ENCODE results near the gene CC2D1B. TPM values are rescaled to one million over a fixed set of nuclear protein-coding genes. Genes with fewer than 3 reads are reported as not detected.

Gene CC2D1B
- total RNA-seq, result 10 to 100 TPM; 24.7 to 40.6 (median 29.6) TPM
- polyA plus RNA-seq, result 10 to 100 TPM; 23.8 to 43.0 (median 32.0) TPM
- long read RNA-seq, donor 1, partial matches to known transcripts, result 0 of 1 reads
- long read RNA-seq, donor 1, other reads (novel, unspliced or antisense), result 0 of 1 reads
- long read RNA-seq, donor 2, result 0 reads
- long read RNA-seq, donor 3, result 0 reads
- long read RNA-seq, donor 4, partial matches to known transcripts, result 2 of 4 reads
- long read RNA-seq, donor 4, other reads (novel, unspliced or antisense), result 2 of 4 reads
- long read RNA-seq, donor 5, transcript CC2D1B-201 (25 exons, 3,377 nt), result major isoform, 17 of 34 reads
- long read RNA-seq, donor 5, partial matches to known transcripts, result 4 of 34 reads
- long read RNA-seq, donor 5, other reads (novel, unspliced or antisense), result 13 of 34 reads
- long read RNA-seq, donor 6, partial matches to known transcripts, result 1 of 3 reads
- long read RNA-seq, donor 6, other reads (novel, unspliced or antisense), result 2 of 3 reads
- long read RNA-seq, donor 7, partial matches to known transcripts, result 7 of 8 reads
- long read RNA-seq, donor 7, other reads (novel, unspliced or antisense), result 0 of 8 reads
- long read RNA-seq, donor 8, result 0 reads
- long read RNA-seq, donor 9, partial matches to known transcripts, result 5 of 5 reads
- long read RNA-seq, donor 9, other reads (novel, unspliced or antisense), result 0 of 5 reads
- long read RNA-seq, donor 10, result 0 reads

GRCh38 chr1:52365746-52366516 lies at the start of gene CC2D1B:
Gene CC2D1B, minus strand, starts transcription at chr1:52366205. Its CDS starts 1,585 bp downstream, at chr1:52364620.
- 0 to 1% (median 0%) methylated on average over 7 to 92 of the region's 92 CpGs for WGBS, 4 donors
- TF ChIP-seq CTCF (IDR thresholded peaks at IDR 0.05) (peak in 5 of 6 experiments; percentile 16 to 66 (median 39)), POLR2A (IDR thresholded peaks at IDR 0.05) (peak; percentile 93 to 95)
- intact Hi-C loops (cut with DNase I), result no loop called here
- peak within 1 kb of the TSS; percentile 70 to 99 (median 98) for H3K27ac ChIP-seq
- H3K9me3 ChIP-seq (replicated peaks in 1 of 3), result no peaks in the 10 kb centered on the region
- H3K4me3 ChIP-seq, result peak within 1 kb of the TSS; percentile 71 to 98 (median 92)
- H3K27me3 ChIP-seq, result no peaks in the 10 kb centered on the region
- peak; percentile 99 to 100 (median 99) for DNase-seq
- H3K4me1 ChIP-seq (replicated peaks in 1 of 2), result peaks cover 15 to 20% of the 10 kb centered on the region in 2 donors
- peaks cover 0 to 20% of the 10 kb centered on the region in 2 donors for H3K36me3 ChIP-seq (replicated peaks in 1 of 2)

- Histone ChIP-seq H3K9me3 (replicated peaks in 1 of 3) (no peaks in the 10 kb centered on the region), H3K27me3 (no peaks in the 10 kb centered on the region), H3K4me3 (no peak overlapping the region), H3K36me3 (replicated peaks in 1 of 2) (peaks cover 0 to 94% of the 10 kb centered on the region in 2 donors), H3K4me1 (replicated peaks in 1 of 2) (no peaks in the 10 kb centered on the region), H3K27ac (no peak overlapping the region)
- intact Hi-C loops (cut with DNase I), result no loop called here
- no peak for DNase-seq
- TF ChIP-seq POLR2A (IDR thresholded peaks at IDR 0.05) (no peak), CTCF (IDR thresholded peaks at IDR 0.05) (no peak)
Measured at GRCh38 chr1:52414942-52415341, 48.9 kb upstream of the CC2D1B start.

- 96 to 100% (median 96%) methylated on average over 10 of the region's 10 CpGs for WGBS, 4 donors
- Histone ChIP-seq H3K9me3 (replicated peaks in 1 of 3) (no peaks in the 10 kb centered on the region), H3K27ac (no peak overlapping the region), H3K27me3 (no peaks in the 10 kb centered on the region), H3K36me3 (replicated peaks in 1 of 2) (peaks cover 0 to 95% of the 10 kb centered on the region in 2 donors), H3K4me3 (no peak overlapping the region), H3K4me1 (replicated peaks in 1 of 2) (no peaks in the 10 kb centered on the region)
- DNase-seq, result no peak
- intact Hi-C loops (cut with DNase I), result no loop called here
- TF ChIP-seq POLR2A (IDR thresholded peaks at IDR 0.05) (no peak), CTCF (IDR thresholded peaks at IDR 0.05) (no peak)
Measured at GRCh38 chr1:52413410-52413989, 47.5 kb upstream of the CC2D1B start.
